Vagina (tissue), 2 donors: Measurements from ENCODE around the gene TLN1. TPM values are rescaled to one million over a fixed set of nuclear protein-coding genes. Genes with fewer than 3 reads are reported as not detected.

Experiments
- DNase-seq, 2 donors: peaks; one replicate each; pipeline ENCODE4 v3.0.0-alpha.2; 2017; ENCODE audit errors: extremely low spot score in 2 of 2
- H3K27ac ChIP-seq: fragments of 200-600 bp; sonication (generic); one replicate; pipeline ENCODE4 v1.5.1; 2019
- H3K27me3 ChIP-seq: fragments of 200-600 bp; sonication (generic); one replicate; pipeline ENCODE4 v1.5.1; 2019
- H3K36me3 ChIP-seq, 2 donors: fragments of 200-600 bp; sonication (generic); one replicate each; pipeline ENCODE4 v1.5.1; 2017 to 2019
- H3K4me1 ChIP-seq: fragments of 200-600 bp; sonication (generic); one replicate; pipeline ENCODE4 v1.5.1; 2019
- H3K4me3 ChIP-seq, 2 donors: fragments of 200-600 bp; sonication (generic); 1 replicate in 1 of 2; 2 replicates in 1 of 2; pipeline ENCODE4 v1.5.1; 2016 to 2019
- H3K9me3 ChIP-seq: fragments of 200-600 bp; sonication (generic); one replicate; pipeline ENCODE4 v1.5.1; 2019
- CTCF ChIP-seq, 3 experiments: fragments of 450-650 bp in 2 of 3; fragments of 200-600 bp in 1 of 3; sonication (generic) in 1 of 3; IDR thresholded peaks; one replicate each; pipeline ENCODE4 v1.5.1; 2017 to 2019; ENCODE audit warnings: antibody characterized with exemption in 3 of 3, mild to moderate bottlenecking in 2 of 3, moderate library complexity in 2 of 3
- POLR2A ChIP-seq, 2 donors: fragments of 450-650 bp; IDR thresholded peaks; one replicate each; pipeline ENCODE4 v1.6.1; 2017; ENCODE audit warnings: antibody characterized with exemption in 2 of 2, mild to moderate bottlenecking in 2 of 2, moderate library complexity in 2 of 2
- POLR2AphosphoS5 ChIP-seq, 2 donors: sonication (generic); formaldehyde crosslinking; IDR thresholded peaks; one replicate each; pipeline ENCODE4 v1.9.0; 2017; ENCODE audit warnings: antibody characterized with exemption in 2 of 2, mild to moderate bottlenecking in 2 of 2, low read depth in 1 of 2; ENCODE audit not compliant: insufficient read depth in 1 of 2
- intact Hi-C: fragments of 100-400 bp; cut with DNase I; formaldehyde crosslinking; loops from one replicate; pipeline ENCODE4 v1.15.1; 2023
- total RNA-seq: library from RNA; depleted of rRNA; stranded (reverse); fragments of >200 nt; gene quantifications from one replicate; pipeline ENCODE4 v1.2.3, GENCODE V29; 2016

TLN1 gene
- total RNA-seq, 1 donor from 2014 or later = 268 TPM

DNA sequence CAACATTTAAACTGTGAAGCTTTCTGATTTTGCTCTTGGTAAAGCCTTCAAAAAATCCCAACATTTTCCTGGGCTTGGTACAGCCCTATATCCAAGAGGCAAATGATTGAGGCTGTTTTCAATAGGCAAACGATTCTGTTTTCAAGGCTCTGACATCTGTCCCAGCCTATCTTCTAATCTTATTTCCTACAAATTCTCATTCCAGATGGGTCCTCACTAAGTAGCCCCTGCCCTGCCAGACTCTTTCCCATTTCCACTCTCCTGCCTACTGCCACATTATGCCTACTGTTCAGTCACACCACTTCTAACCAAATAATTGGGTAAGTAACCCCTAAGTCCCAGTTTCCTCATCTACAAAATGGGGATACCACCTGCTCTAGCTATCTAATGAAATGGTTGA lies 13.6 kb upstream of the TLN1 start:
- Histone ChIP-seq H3K4me3 (no peak overlapping the region), H3K27ac (no peak overlapping the region), H3K36me3 (peaks cover 0 to 43% of the 10 kb centered on the region in 2 donors), H3K27me3 (no peaks in the 10 kb centered on the region), H3K9me3 (no peaks in the 10 kb centered on the region), H3K4me1 (peaks cover 48% of the 10 kb centered on the region)
- TF ChIP-seq POLR2AphosphoS5 (IDR thresholded peaks at IDR 0.05; ENCODE audit: insufficient read depth in 1 of 2, low read depth in 1 of 2) (no peak), CTCF (IDR thresholded peaks at IDR 0.05) (no peak), POLR2A (IDR thresholded peaks at IDR 0.05) (no peak)
- no peak for DNase-seq
- intact Hi-C loops = no loop called here

GRCh38 chr9:35743880-35744518 lies 12.0 kb upstream of the TLN1 start:
- intact Hi-C loops = no loop called here
- no peak for TF ChIP-seq CTCF (IDR thresholded peaks at IDR 0.05)
- no peak for TF ChIP-seq POLR2A (IDR thresholded peaks at IDR 0.05)
- TF ChIP-seq POLR2AphosphoS5 (IDR thresholded peaks at IDR 0.05; ENCODE audit: insufficient read depth in 1 of 2, low read depth in 1 of 2) = no peak
- H3K27me3 ChIP-seq = no peaks in the 10 kb centered on the region
- peaks cover 36% of the 10 kb centered on the region for H3K4me1 ChIP-seq
- no peak for DNase-seq
- no peak overlapping the region for H3K4me3 ChIP-seq
- no peaks in the 10 kb centered on the region for H3K9me3 ChIP-seq
- no peak overlapping the region for H3K27ac ChIP-seq
- H3K36me3 ChIP-seq = peaks cover 0 to 56% of the 10 kb centered on the region in 2 donors

DNA sequence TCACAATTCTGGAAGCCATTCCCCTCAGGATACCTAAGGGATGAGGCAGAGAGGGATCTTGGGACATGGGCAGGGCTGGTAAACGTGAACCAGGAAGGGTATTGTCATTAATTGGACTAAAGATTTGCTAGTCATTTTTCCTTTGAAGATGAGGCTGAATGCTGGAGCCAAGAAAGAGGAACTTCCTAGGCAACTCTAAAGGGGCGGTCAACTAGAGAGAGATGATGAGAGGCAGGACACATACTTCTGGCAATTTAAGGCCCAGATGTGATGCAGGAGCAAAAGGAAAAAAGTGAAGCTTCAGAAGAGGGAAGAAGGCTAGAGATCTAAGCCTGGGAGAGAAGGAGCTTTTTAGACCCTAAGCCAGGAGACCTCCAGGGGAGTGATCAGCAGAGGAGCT lies 11.5 kb upstream of the TLN1 start:
- Histone ChIP-seq H3K27ac (no peak overlapping the region), H3K9me3 (no peaks in the 10 kb centered on the region), H3K4me1 (peaks cover 36% of the 10 kb centered on the region), H3K4me3 (no peak overlapping the region), H3K27me3 (no peaks in the 10 kb centered on the region), H3K36me3 (peaks cover 0 to 61% of the 10 kb centered on the region in 2 donors)
- intact Hi-C loops = no loop called here
- DNase-seq = no peak
- TF ChIP-seq POLR2AphosphoS5 (IDR thresholded peaks at IDR 0.05; ENCODE audit: insufficient read depth in 1 of 2, low read depth in 1 of 2) = no peak
- TF ChIP-seq CTCF (IDR thresholded peaks at IDR 0.05) = no peak
- TF ChIP-seq POLR2A (IDR thresholded peaks at IDR 0.05) = no peak

- TF ChIP-seq POLR2AphosphoS5 (IDR thresholded peaks at IDR 0.05; ENCODE audit: insufficient read depth in 1 of 2, low read depth in 1 of 2) = no peak
- no peak for TF ChIP-seq CTCF (IDR thresholded peaks at IDR 0.05)
- no peak for TF ChIP-seq POLR2A (IDR thresholded peaks at IDR 0.05)
- Histone ChIP-seq H3K4me1 (peaks cover 21% of the 10 kb centered on the region), H3K27me3 (no peaks in the 10 kb centered on the region), H3K36me3 (peaks cover 0 to 78% of the 10 kb centered on the region in 2 donors), H3K9me3 (no peaks in the 10 kb centered on the region), H3K4me3 (no peak overlapping the region), H3K27ac (no peak overlapping the region)
- intact Hi-C loops = no loop called here
- DNase-seq = no peak
These were observed 9.7 kb upstream of the TLN1 start for GRCh38 chr9:35741740-35742139.

- Histone ChIP-seq H3K4me3 (no peak overlapping the region), H3K36me3 (peaks cover 0 to 90% of the 10 kb centered on the region in 2 donors), H3K27ac (no peak overlapping the region), H3K9me3 (no peaks in the 10 kb centered on the region), H3K4me1 (peaks cover 6% of the 10 kb centered on the region), H3K27me3 (no peaks in the 10 kb centered on the region)
- TF ChIP-seq POLR2A (IDR thresholded peaks at IDR 0.05) (no peak), POLR2AphosphoS5 (IDR thresholded peaks at IDR 0.05; ENCODE audit: insufficient read depth in 1 of 2, low read depth in 1 of 2) (no peak), CTCF (IDR thresholded peaks at IDR 0.05) (no peak)
- intact Hi-C loops = no loop called here
- DNase-seq = no peak
These were observed 8.2 kb upstream of the TLN1 start for GRCh38 chr9:35740243-35740642.
